ENCODE data around the gene ADAM12.

Gene ADAM12

GRCh38 chr10:125999694-126000093 lies 388.6 kb downstream of the ADAM12 start:
- CTCF ChIA-PET, result interaction anchor here (1.1 kb wide), 1 partner anchor 8 kb away, joined by 4 read pairs; no protein-coding TSS in a partner anchor
- POLR2A ChIA-PET, result no interaction called here
- no peak for TF ChIP-seq CTCF (IDR thresholded peaks at IDR 0.05; ENCODE audit: insufficient read depth, low read length, missing control alignments)
- DNase-seq (ENCODE audit: low read depth, low spot score), result no peak
- no peak overlapping the region for H3K4me3 ChIP-seq (ENCODE audit: low read depth, low read length)

- CTCF ChIA-PET, result no interaction called here
- POLR2A ChIA-PET, result no interaction called here
- no peak for DNase-seq (ENCODE audit: low read depth, low spot score)
- no peak overlapping the region for H3K4me3 ChIP-seq (ENCODE audit: low read depth, low read length)
- TF ChIP-seq CTCF (IDR thresholded peaks at IDR 0.05; ENCODE audit: insufficient read depth, low read length, missing control alignments), result no peak
Observed at GRCh38 chr10:125997586-125997985, 390.7 kb downstream of the ADAM12 start.

- TF ChIP-seq CTCF (IDR thresholded peaks at IDR 0.05; ENCODE audit: insufficient read depth, low read length, missing control alignments), result no peak
- POLR2A ChIA-PET, result no interaction called here
- CTCF ChIA-PET, result interaction anchor here (0.8 to 1.3 kb wide), 3 partner anchors 11 to 61 kb away, joined by 3 to 4 read pairs (median 3); no protein-coding TSS in a partner anchor
- DNase-seq (ENCODE audit: low read depth, low spot score), result no peak
- no peak overlapping the region for H3K4me3 ChIP-seq (ENCODE audit: low read depth, low read length)
Observed at GRCh38 chr10:125995726-125996304, 392.5 kb downstream of the ADAM12 start.

GRCh38 chr10:125994601-125995000 lies 393.7 kb downstream of the ADAM12 start:
- H3K4me3 ChIP-seq (ENCODE audit: low read depth, low read length), result no peak overlapping the region
- ChIA-PET POLR2A (no interaction called here), CTCF (interaction anchor here (0.7 to 0.8 kb wide), 2 partner anchors 10 to 367 kb away, joined by 3 to 4 read pairs; no protein-coding TSS in a partner anchor)
- DNase-seq (ENCODE audit: low read depth, low spot score), result no peak
- TF ChIP-seq CTCF (IDR thresholded peaks at IDR 0.05; ENCODE audit: insufficient read depth, low read length, missing control alignments), result no peak

- POLR2A ChIA-PET, result no interaction called here
- no peak overlapping the region for H3K4me3 ChIP-seq (ENCODE audit: low read depth, low read length)
- no peak for TF ChIP-seq CTCF (IDR thresholded peaks at IDR 0.05; ENCODE audit: insufficient read depth, low read length, missing control alignments)
- no peak for DNase-seq (ENCODE audit: low read depth, low spot score)
- CTCF ChIA-PET, result interaction anchor here (0.7 to 1.5 kb wide), 4 partner anchors 9 to 58 kb away, joined by 3 to 4 read pairs (median 3); no protein-coding TSS in a partner anchor
Observed at GRCh38 chr10:125992254-125992653, 396.0 kb downstream of the ADAM12 start.

- POLR2A ChIA-PET, result no interaction called here
- CTCF ChIA-PET, result interaction anchor here (0.9 to 1.4 kb wide), 2 partner anchors 8 to 9 kb away, joined by 3 to 4 read pairs; no protein-coding TSS in a partner anchor
- no peak for TF ChIP-seq CTCF (IDR thresholded peaks at IDR 0.05; ENCODE audit: insufficient read depth, low read length, missing control alignments)
- no peak for DNase-seq (ENCODE audit: low read depth, low spot score)
- no peak overlapping the region for H3K4me3 ChIP-seq (ENCODE audit: low read depth, low read length)
Observed at GRCh38 chr10:125991392-125991791, 396.9 kb downstream of the ADAM12 start.

Measured in AG04449 (cell line).